AG04450 (cell line): ENCODE data around the gene ERI3. TPM values are rescaled to one million over a fixed set of nuclear protein-coding genes. Genes with fewer than 3 reads are reported as not detected.

ENCODE experiments used
- CTCF ChIA-PET: fragments of 300-600, 350-600 bp; formaldehyde crosslinking; extraction: SDS; loops from one replicate; lab custom pipeline; 2022; ENCODE audit warnings: antibody characterized with exemption, inconsistent platforms; lab: Charles Lee
- POLR2A ChIA-PET: fragments of 350-600 bp; formaldehyde crosslinking; extraction: SDS; loops from one replicate; lab custom pipeline; 2021; ENCODE audit warnings: antibody characterized with exemption, inconsistent platforms; lab: Yijun Ruan, JAX
- DNase-seq: peaks from one replicate; pipeline ENCODE4 v3.0.0-alpha.2; 2011; ENCODE audit warnings: low read depth, low spot score
- H3K27ac ChIP-seq: one replicate; pipeline ENCODE4 v1.5.1; 2012; ENCODE audit warnings: low read depth, low read length, control low read depth
- H3K27me3 ChIP-seq: one replicate; pipeline ENCODE4 v1.6.0; 2012; ENCODE audit warnings: low read length; ENCODE audit not compliant: control insufficient read depth, insufficient read depth
- H3K4me3 ChIP-seq: 2 replicates; pipeline ENCODE4 v1.5.1; 2011; ENCODE audit warnings: mild to moderate bottlenecking, low read depth, low read length, control low read depth
- H3K9me3 ChIP-seq: 2 replicates; pipeline ENCODE4 v1.5.1; 2012; ENCODE audit warnings: low read length; ENCODE audit not compliant: control insufficient read depth, insufficient read depth
- CTCF ChIP-seq: IDR thresholded peaks from 2 replicates; pipeline ENCODE4 v1.5.1; 2011; ENCODE audit warnings: low read depth, low read length, control low read depth, inconsistent platforms
- polyA plus RNA-seq: library from polyadenylated mRNA; depleted of rRNA; stranded (reverse); fragments of >200 nt; gene quantifications from 2 replicates; pipeline ENCODE4 v1.2.3, GENCODE V29; 2011

The ERI3 gene
- polyA plus RNA-seq, 1 experiment: 46.2 TPM

GRCh38 chr1:44310006-44310405 lies 45.1 kb downstream of the ERI3 start:
- Histone ChIP-seq H3K4me3 (no peak overlapping the region), H3K9me3 (no peaks in the 10 kb centered on the region), H3K27me3 (no peaks in the 10 kb centered on the region), H3K27ac (no peak overlapping the region)
- TF ChIP-seq CTCF: no peak
- DNase-seq: no peak
- CTCF ChIA-PET: no interaction called here
- POLR2A ChIA-PET: no interaction called here

GRCh38 chr1:44305962-44306422 lies 49.1 kb downstream of the ERI3 start:
- Histone ChIP-seq H3K27ac (no peak overlapping the region), H3K4me3 (no peak overlapping the region), H3K9me3 (no peaks in the 10 kb centered on the region), H3K27me3 (no peaks in the 10 kb centered on the region)
- DNase-seq: no peak
- CTCF ChIA-PET: interaction anchor here (0.9 to 1.3 kb wide), 2 partner anchors 12 kb away, joined by 3 to 4 read pairs; no protein-coding TSS in a partner anchor
- POLR2A ChIA-PET: no interaction called here
- TF ChIP-seq CTCF: no peak

- ChIA-PET POLR2A (no interaction called here), CTCF (interaction anchor here (0.7 kb wide), 1 partner anchor 350 kb away, joined by 3 read pairs; no protein-coding TSS in a partner anchor)
- Histone ChIP-seq H3K4me3 (no peak overlapping the region), H3K27me3 (no peaks in the 10 kb centered on the region), H3K27ac (no peak overlapping the region), H3K9me3 (no peaks in the 10 kb centered on the region)
- no peak for TF ChIP-seq CTCF
- no peak for DNase-seq
Measured at GRCh38 chr1:44303532-44303931, 51.5 kb downstream of the ERI3 start.

GRCh38 chr1:44302541-44302940 lies 52.5 kb downstream of the ERI3 start:
- ChIA-PET POLR2A (no interaction called here), CTCF (interaction anchor here (0.9 kb wide), 1 partner anchor 297 kb away, joined by 3 read pairs; no protein-coding TSS in a partner anchor)
- DNase-seq: no peak
- Histone ChIP-seq H3K9me3 (no peaks in the 10 kb centered on the region), H3K27ac (no peak overlapping the region), H3K27me3 (no peaks in the 10 kb centered on the region), H3K4me3 (no peak overlapping the region)
- no peak for TF ChIP-seq CTCF

GRCh38 chr1:44301442-44301841 lies 53.6 kb downstream of the ERI3 start:
- H3K27me3 ChIP-seq: no peaks in the 10 kb centered on the region
- H3K9me3 ChIP-seq: no peaks in the 10 kb centered on the region
- DNase-seq: no peak
- no peak overlapping the region for H3K4me3 ChIP-seq
- POLR2A ChIA-PET: no interaction called here
- CTCF ChIA-PET: interaction anchor here (0.9 to 1.9 kb wide), 2 partner anchors 16 to 296 kb away, joined by 3 to 4 read pairs; no protein-coding TSS in a partner anchor
- no peak overlapping the region for H3K27ac ChIP-seq
- no peak for TF ChIP-seq CTCF
